Uterus (tissue), 4 donors: ENCODE data around the gene MIEF1. TPM values are rescaled to one million over a fixed set of nuclear protein-coding genes. Genes with fewer than 3 reads are reported as not detected.
A peak's percentile ranks its signal among the peaks of the same experiment; 100 is the strongest.

Experiments used
- DNase-seq, 2 donors: peaks; one replicate each; pipeline ENCODE4 v3.0.0-alpha.2; 2019 to 2020
- H3K27ac ChIP-seq, 2 donors: fragments of 200-600 bp; sonication (generic); 1 replicate in 1 of 2; 2 replicates in 1 of 2; pipeline ENCODE4 v1.5.1; 2016 to 2018
- H3K27me3 ChIP-seq, 2 donors: fragments of 200-600 bp; sonication (generic); one replicate each; pipeline ENCODE4 v1.5.1; 2018 to 2019; ENCODE audit warnings: control low read depth in 1 of 2
- H3K36me3 ChIP-seq, 2 donors: fragments of 200-600 bp; sonication (generic); one replicate each; pipeline ENCODE4 v1.5.1; 2019; ENCODE audit warnings: control low read depth in 1 of 2
- H3K4me1 ChIP-seq, 2 donors: fragments of 200-600 bp; sonication (generic); one replicate each; pipeline ENCODE4 v1.5.1; 2018 to 2019; ENCODE audit warnings: control low read depth in 1 of 2
- H3K4me3 ChIP-seq, 2 donors: fragments of 200-600 bp; sonication (generic); 1 replicate in 1 of 2; 2 replicates in 1 of 2; pipeline ENCODE4 v1.5.1; 2018 to 2019; ENCODE audit warnings: mild to moderate bottlenecking in 1 of 2
- H3K9me3 ChIP-seq, 2 donors: fragments of 200-600 bp; sonication (generic); one replicate each; pipeline ENCODE4 v1.5.1; 2019; ENCODE audit warnings: control low read depth in 1 of 2
- POLR2A ChIP-seq, 2 donors: fragments of 450-650 bp; IDR thresholded peaks; one replicate each; pipeline ENCODE4 v1.6.1; 2016; ENCODE audit warnings: antibody characterized with exemption in 2 of 2, mild to moderate bottlenecking in 1 of 2, moderate library complexity in 1 of 2
- intact Hi-C: fragments of 100-400 bp; cut with DNase I; formaldehyde crosslinking; loops from one replicate; pipeline ENCODE4 v1.15.1; 2023; ENCODE audit warnings: low total_unique reads
- total RNA-seq, 4 donors: library from RNA; depleted of rRNA in 3 of 4; stranded (reverse); fragments of >200 nt in 3 of 4; gene quantifications; one replicate each; pipeline versions ENCODE4 v1.1.0 to v1.2.4, GENCODE V29; 2014 to 2023
- TF ChIP-seq, protein P1 (sequence below), 4 experiments: fragments of 200-600 bp in 2 of 4; fragments of 450-650 bp in 2 of 4; sonication (generic) in 2 of 4; IDR thresholded peaks; one replicate each; pipeline ENCODE4 v1.5.1; 2016 to 2019; ENCODE audit warnings: antibody characterized with exemption in 4 of 4, mild to moderate bottlenecking in 2 of 4, moderate library complexity in 1 of 4
- donor health status: DM: yes; HTN: yes; CAD: no.

Gene MIEF1
- 10 to 100 TPM in 3 of 4 donors, 1 to 10 TPM in 1; 6.9 to 23.3 (median 20.6) TPM for total RNA-seq

- TF ChIP-seq, protein P1, sequence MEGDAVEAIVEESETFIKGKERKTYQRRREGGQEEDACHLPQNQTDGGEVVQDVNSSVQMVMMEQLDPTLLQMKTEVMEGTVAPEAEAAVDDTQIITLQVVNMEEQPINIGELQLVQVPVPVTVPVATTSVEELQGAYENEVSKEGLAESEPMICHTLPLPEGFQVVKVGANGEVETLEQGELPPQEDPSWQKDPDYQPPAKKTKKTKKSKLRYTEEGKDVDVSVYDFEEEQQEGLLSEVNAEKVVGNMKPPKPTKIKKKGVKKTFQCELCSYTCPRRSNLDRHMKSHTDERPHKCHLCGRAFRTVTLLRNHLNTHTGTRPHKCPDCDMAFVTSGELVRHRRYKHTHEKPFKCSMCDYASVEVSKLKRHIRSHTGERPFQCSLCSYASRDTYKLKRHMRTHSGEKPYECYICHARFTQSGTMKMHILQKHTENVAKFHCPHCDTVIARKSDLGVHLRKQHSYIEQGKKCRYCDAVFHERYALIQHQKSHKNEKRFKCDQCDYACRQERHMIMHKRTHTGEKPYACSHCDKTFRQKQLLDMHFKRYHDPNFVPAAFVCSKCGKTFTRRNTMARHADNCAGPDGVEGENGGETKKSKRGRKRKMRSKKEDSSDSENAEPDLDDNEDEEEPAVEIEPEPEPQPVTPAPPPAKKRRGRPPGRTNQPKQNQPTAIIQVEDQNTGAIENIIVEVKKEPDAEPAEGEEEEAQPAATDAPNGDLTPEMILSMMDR (IDR thresholded peaks at IDR 0.05) = peak in 1 of 4 experiments; percentile 5
- TF ChIP-seq POLR2A (IDR thresholded peaks at IDR 0.05) = peak in 1 of 2 donors; percentile 69
- Histone ChIP-seq H3K27me3 (no peaks in the 10 kb centered on the region), H3K4me1 (peaks cover 11 to 16% of the 10 kb centered on the region in 2 donors), H3K27ac (peak within 1 kb of the TSS; percentile 89 to 90), H3K36me3 (no peaks in the 10 kb centered on the region), H3K4me3 (peak within 1 kb of the TSS; percentile 87 to 99), H3K9me3 (no peaks in the 10 kb centered on the region)
- DNase-seq = peak; percentile 97 to 98
- intact Hi-C loops = no loop called here
Observed at GRCh38 chr22:39502109-39502788, at the start of gene MIEF1. MIEF1 (plus strand) TSS chr22:39502290; CDS start chr22:39511295, 9,005 bp downstream.

DNA sequence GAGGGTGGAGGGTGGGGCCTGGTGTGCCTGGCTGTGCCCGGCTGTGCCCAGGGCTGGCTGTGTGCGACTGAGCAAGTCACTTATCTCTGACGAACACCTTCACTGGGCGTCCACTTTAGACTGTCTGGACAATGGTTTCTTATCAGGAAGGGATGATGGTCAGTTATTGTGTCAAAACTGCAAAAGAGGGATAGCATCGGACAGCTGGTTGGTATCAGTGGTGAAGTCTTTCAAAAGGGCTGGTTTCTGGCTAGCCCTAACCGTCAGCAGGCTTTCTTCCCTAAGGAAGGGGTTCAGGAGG is 49.4 kb upstream of the MIEF1 start:
- Histone ChIP-seq H3K27ac (no peak overlapping the region), H3K4me3 (no peak overlapping the region), H3K27me3 (peaks cover 0 to 4% of the 10 kb centered on the region in 2 donors), H3K4me1 (no peaks in the 10 kb centered on the region), H3K36me3 (no peaks in the 10 kb centered on the region), H3K9me3 (no peaks in the 10 kb centered on the region)
- no peak for DNase-seq
- no peak for TF ChIP-seq POLR2A (IDR thresholded peaks at IDR 0.05)
- TF ChIP-seq, protein P1 (IDR thresholded peaks at IDR 0.05) = no peak
- intact Hi-C loops = no loop called here

DNA sequence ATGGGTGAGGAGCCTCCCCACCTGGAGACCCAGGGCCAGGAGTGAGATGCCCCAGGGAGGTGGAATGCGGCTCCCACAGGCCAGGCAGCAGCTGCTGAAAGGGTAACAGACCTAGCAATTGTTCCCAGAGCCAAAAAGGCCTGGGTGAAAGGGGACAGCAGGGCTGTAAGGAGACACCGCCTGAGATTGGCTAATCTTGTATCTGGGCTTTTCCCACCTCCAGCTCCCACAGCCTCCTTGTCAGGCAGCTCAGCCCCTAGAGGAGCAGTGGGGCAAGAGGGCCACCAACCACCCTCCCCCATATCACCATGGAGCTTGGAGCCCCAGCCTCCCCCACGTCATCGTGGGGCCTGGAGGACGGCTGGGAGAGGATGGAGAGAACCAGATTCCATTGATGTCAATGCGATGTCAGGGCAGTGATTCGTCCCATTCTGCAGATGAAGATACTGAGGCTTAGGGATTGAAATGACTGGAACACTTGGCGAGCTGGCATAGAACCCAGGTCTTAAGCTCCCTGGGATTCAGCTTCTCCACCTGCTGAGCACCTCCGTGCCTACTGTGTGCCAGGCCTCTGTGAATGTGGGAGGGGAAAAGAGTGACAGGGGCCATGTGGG is 48.2 kb upstream of the MIEF1 start:
- intact Hi-C loops = no loop called here
- no peak overlapping the region for H3K27ac ChIP-seq
- no peak for TF ChIP-seq POLR2A (IDR thresholded peaks at IDR 0.05)
- TF ChIP-seq, protein P1 (IDR thresholded peaks at IDR 0.05) = no peak

GRCh38 chr22:39454385-39454871 is 47.7 kb upstream of the MIEF1 start:
- TF ChIP-seq, protein P1 (IDR thresholded peaks at IDR 0.05) = no peak
- TF ChIP-seq POLR2A (IDR thresholded peaks at IDR 0.05) = no peak
- Histone ChIP-seq H3K4me3 (no peak overlapping the region), H3K36me3 (no peaks in the 10 kb centered on the region), H3K9me3 (no peaks in the 10 kb centered on the region), H3K27me3 (peaks cover 0 to 4% of the 10 kb centered on the region in 2 donors), H3K27ac (no peak overlapping the region), H3K4me1 (no peaks in the 10 kb centered on the region)
- intact Hi-C loops = no loop called here
- DNase-seq = no peak

More for the DNA sequence above, 48.2 kb upstream of the MIEF1 start:
- no peaks in the 10 kb centered on the region for H3K36me3 ChIP-seq
- no peaks in the 10 kb centered on the region for H3K4me1 ChIP-seq
- no peak overlapping the region for H3K4me3 ChIP-seq
- no peak for DNase-seq
- H3K27me3 ChIP-seq = peaks cover 0 to 4% of the 10 kb centered on the region in 2 donors
- no peaks in the 10 kb centered on the region for H3K9me3 ChIP-seq

- Histone ChIP-seq H3K4me3 (peak within 1 kb of the TSS; percentile 20 to 52), H3K4me1 (no peaks in the 10 kb centered on the region), H3K9me3 (no peaks in the 10 kb centered on the region), H3K27ac (peak within 1 kb of the TSS; percentile 1 to 55), H3K36me3 (no peaks in the 10 kb centered on the region), H3K27me3 (peaks cover 0 to 4% of the 10 kb centered on the region in 2 donors)
- DNase-seq = no peak
- intact Hi-C loops = no loop called here
- TF ChIP-seq, protein P1 (IDR thresholded peaks at IDR 0.05) = no peak
- TF ChIP-seq POLR2A (IDR thresholded peaks at IDR 0.05) = no peak
Observed at GRCh38 chr22:39456522-39457197, 45.4 kb upstream of the MIEF1 start, which contains the start of gene MGAT3. MGAT3 (plus strand) TSS chr22:39457012; CDS start chr22:39487348, 30,336 bp downstream.
